ENCODE measurements around the gene BIRC3. TPM values are rescaled to one million over a fixed set of nuclear protein-coding genes. Genes with fewer than 3 reads are reported as not detected.

Gene BIRC3
- total and polyA plus RNA-seq, 2 of the 4 experiments (the other 2 are of a cell fraction): 2.2 to 5.0 TPM

GRCh38 chr11:102341844-102342318, 24.6 kb downstream of the BIRC3 start:
- no peak for TF ChIP-seq MAFK (IDR thresholded peaks at IDR 0.05; ENCODE audit: low read depth, low read length)
- TF ChIP-seq CEBPB (IDR thresholded peaks at IDR 0.05; ENCODE audit: low read depth, low read length): no peak
- peak; percentile 74 for TF ChIP-seq RAD21 (IDR thresholded peaks at IDR 0.05; ENCODE audit: low read length)
- TF ChIP-seq BHLHE40 (IDR thresholded peaks at IDR 0.05; ENCODE audit: low read depth, low read length): no peak
- TF ChIP-seq CHD1 (IDR thresholded peaks at IDR 0.05; ENCODE audit: low read depth, low read length): no peak
- no peak for TF ChIP-seq MAZ (IDR thresholded peaks at IDR 0.05; ENCODE audit: borderline replicate concordance, low read depth, low read length)
- peak; percentile 85 for TF ChIP-seq CTCF (conservative IDR thresholded peaks at IDR 0.05; ENCODE audit: low read depth, low read length)
- no peak for TF ChIP-seq FOS (IDR thresholded peaks at IDR 0.05; ENCODE audit: low read depth, low read length)
- TF ChIP-seq RFX5 (IDR thresholded peaks at IDR 0.05; ENCODE audit: low read depth, low read length): no peak
- no peak for TF ChIP-seq ELK1 (IDR thresholded peaks at IDR 0.05; ENCODE audit: borderline replicate concordance, low read depth, low read length)
- TF ChIP-seq POLR2A (IDR thresholded peaks at IDR 0.05; ENCODE audit: low read depth, low read length): no peak
- peak; percentile 74 for TF ChIP-seq SMC3 (IDR thresholded peaks at IDR 0.05; ENCODE audit: low read depth, low read length)
- no peak for TF ChIP-seq MXI1 (IDR thresholded peaks at IDR 0.05; ENCODE audit: borderline replicate concordance, low read depth, low read length)
- TF ChIP-seq USF2 (IDR thresholded peaks at IDR 0.05; ENCODE audit: low read depth, low read length): no peak
- TF ChIP-seq NFE2L2 (IDR thresholded peaks at IDR 0.05; ENCODE audit: low read depth, low read length): no peak
- TF ChIP-seq RCOR1 (IDR thresholded peaks at IDR 0.05; ENCODE audit: insufficient replicate concordance, low read length): no peak
- intact Hi-C loops (cut with micrococcal nuclease): loop anchor here (1.0 kb wide), 3 partner anchors 54 to 324 kb away; no protein-coding TSS in a partner anchor
- no peak overlapping the region for H3K56ac ChIP-seq (ENCODE audit: extremely low read depth, insufficient read depth, low read length)
- H2BK120ac ChIP-seq (ENCODE audit: low read depth, low read length): peak overlapping the region; percentile 59
- in situ Hi-C loops (cut with MboI; ENCODE audit: low sequenced_read_pairs): no loop called here
- H4K5ac ChIP-seq (ENCODE audit: low read depth, low read length): no peak overlapping the region
- H4K20me1 ChIP-seq (ENCODE audit: insufficient read depth, low read length): no peaks in the 10 kb centered on the region
- no peak overlapping the region for H3K4me3 ChIP-seq (ENCODE audit: insufficient read depth, low read depth, low read length)
- H3K4ac ChIP-seq (ENCODE audit: low read depth, low read length): 0 out of 2 replicates have a peak overlapping the region, but pooled peaks have one; percentile 29
- H2AFZ ChIP-seq (replicated peaks; ENCODE audit: low read length, poor library complexity): peak overlapping the region; percentile 77
- H3K9me3 ChIP-seq (ENCODE audit: control insufficient read depth, insufficient read depth, low read length): no peaks in the 10 kb centered on the region
- H3K27me3 ChIP-seq (ENCODE audit: control insufficient read depth, insufficient read depth, low read length): no peaks in the 10 kb centered on the region
- ATAC-seq (ENCODE audit: low read depth): peak; percentile 63
- H3K36me3 ChIP-seq (ENCODE audit: control insufficient read depth, insufficient read depth, low read length): no peaks in the 10 kb centered on the region
- peak overlapping the region; percentile 82; the same call in 1 of the 2 replicates for H2BK20ac ChIP-seq (ENCODE audit: low read depth, low read length)
- no peak overlapping the region for H3K27ac ChIP-seq (ENCODE audit: insufficient read depth, low read length)
- no CpG with 5 or more reads among the region's 1 CpG for WGBS, 2 experiments (ENCODE audit: extremely low coverage in 2 of 2, insufficient read length in 1 of 2)
- 0 out of 2 replicates have a peak, but pooled peaks cover 3% of the 10 kb centered on the region for H3K9me1 ChIP-seq (ENCODE audit: insufficient read depth, low read length)
- no peak overlapping the region for H2AK9ac ChIP-seq (replicated peaks; ENCODE audit: low read depth, low read length, poor library complexity)
- H3K4me2 ChIP-seq (ENCODE audit: low read depth, low read length): no peak overlapping the region
- POLR2A ChIA-PET (ENCODE audit: unreplicated experiment): no interaction called here
- peak overlapping the region; percentile 46; the same call in 1 of the 2 replicates for H2AK5ac ChIP-seq (ENCODE audit: low read depth, low read length)
- no TSS peak for BruUV-seq (replicated peaks)
- CTCF ChIA-PET: interaction anchor here (0.6 to 2.4 kb wide), 15 partner anchors 8 to 324 kb away, joined by 3 to 8 read pairs (median 4); no protein-coding TSS in a partner anchor
- H3K18ac ChIP-seq (ENCODE audit: low read depth, low read length): no peak overlapping the region
- no peaks in the 10 kb centered on the region; the same call in 1 of the 2 replicates for H3K4me1 ChIP-seq (ENCODE audit: control insufficient read depth, insufficient read depth, low read length)
- peak overlapping the region in 1 of 2 experiments; percentile 23; a peak in 1 of 4 replicates for H4K8ac ChIP-seq (ENCODE audit: low read depth in 2 of 2, low read length in 2 of 2)
- no peak overlapping the region for H3K23ac ChIP-seq (ENCODE audit: low read depth, low read length)
- H2BK5ac ChIP-seq (ENCODE audit: low read depth, low read length, poor library complexity, severe bottlenecking): no peak overlapping the region
- dilution Hi-C loops (cut with HindIII; ENCODE audit: low sequenced_read_pairs, unreplicated experiment): no loop called here
- no peak overlapping the region for H3K14ac ChIP-seq (replicated peaks; ENCODE audit: low read depth, low read length)
- peak; percentile 87 for DNase-seq
- H4K91ac ChIP-seq (ENCODE audit: insufficient read depth, low read depth, low read length): no peak overlapping the region
- H2BK15ac ChIP-seq (ENCODE audit: low read depth, low read length): 0 out of 3 replicates have a peak overlapping the region, but pooled peaks have one; percentile 10
- no peak overlapping the region for H3K9ac ChIP-seq (ENCODE audit: low read depth, low read length)
- H3K79me1 ChIP-seq (ENCODE audit: low read depth in 1 of 2, low read length in 2 of 2): peaks cover 0 to 14% of the 10 kb centered on the region in 2 experiments; a peak in 1 of 4 replicates

All from IMR-90 (cell line).